Ramos (cell line): Measurements from ENCODE around the gene KLHL30.

Experiments
- in situ Hi-C: fragments of 300-500 bp; cut with MboI; formaldehyde crosslinking; loops from one replicate; pipeline ENCODE4 v1.14.3; 2022; ENCODE audit warnings: low sequenced_read_pairs; ENCODE audit not compliant: unreplicated experiment

KLHL30 gene

DNA sequence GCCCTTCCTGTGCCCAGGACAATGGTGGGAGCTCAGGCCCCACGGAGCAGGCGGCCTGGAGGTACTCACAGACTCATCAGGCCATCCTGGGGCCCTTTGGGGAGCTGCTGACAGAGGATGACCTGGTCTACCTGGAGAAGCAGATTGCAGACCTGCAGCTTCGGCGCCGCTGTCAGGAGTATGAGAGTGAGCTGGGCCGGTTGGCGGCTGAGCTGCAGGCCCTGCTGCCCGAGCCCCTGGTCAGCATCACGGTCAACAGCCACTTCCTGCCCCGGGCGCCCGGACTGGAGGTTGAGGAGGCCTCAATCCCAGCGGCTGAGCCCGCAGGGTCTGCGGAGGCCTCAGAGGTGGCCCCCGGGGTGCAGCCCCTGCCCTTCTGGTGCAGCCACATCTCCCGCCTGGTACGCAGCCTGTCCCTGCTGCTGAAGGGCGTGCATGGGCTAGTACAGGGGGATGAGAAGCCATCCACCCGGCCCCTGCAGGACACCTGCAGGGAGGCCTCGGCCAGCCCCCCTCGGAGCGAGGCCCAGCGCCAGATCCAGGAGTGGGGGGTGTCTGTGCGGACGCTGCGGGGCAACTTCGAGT, 8.3 kb upstream of the KLHL30 start:
- in situ Hi-C loops: no loop called here

DNA sequence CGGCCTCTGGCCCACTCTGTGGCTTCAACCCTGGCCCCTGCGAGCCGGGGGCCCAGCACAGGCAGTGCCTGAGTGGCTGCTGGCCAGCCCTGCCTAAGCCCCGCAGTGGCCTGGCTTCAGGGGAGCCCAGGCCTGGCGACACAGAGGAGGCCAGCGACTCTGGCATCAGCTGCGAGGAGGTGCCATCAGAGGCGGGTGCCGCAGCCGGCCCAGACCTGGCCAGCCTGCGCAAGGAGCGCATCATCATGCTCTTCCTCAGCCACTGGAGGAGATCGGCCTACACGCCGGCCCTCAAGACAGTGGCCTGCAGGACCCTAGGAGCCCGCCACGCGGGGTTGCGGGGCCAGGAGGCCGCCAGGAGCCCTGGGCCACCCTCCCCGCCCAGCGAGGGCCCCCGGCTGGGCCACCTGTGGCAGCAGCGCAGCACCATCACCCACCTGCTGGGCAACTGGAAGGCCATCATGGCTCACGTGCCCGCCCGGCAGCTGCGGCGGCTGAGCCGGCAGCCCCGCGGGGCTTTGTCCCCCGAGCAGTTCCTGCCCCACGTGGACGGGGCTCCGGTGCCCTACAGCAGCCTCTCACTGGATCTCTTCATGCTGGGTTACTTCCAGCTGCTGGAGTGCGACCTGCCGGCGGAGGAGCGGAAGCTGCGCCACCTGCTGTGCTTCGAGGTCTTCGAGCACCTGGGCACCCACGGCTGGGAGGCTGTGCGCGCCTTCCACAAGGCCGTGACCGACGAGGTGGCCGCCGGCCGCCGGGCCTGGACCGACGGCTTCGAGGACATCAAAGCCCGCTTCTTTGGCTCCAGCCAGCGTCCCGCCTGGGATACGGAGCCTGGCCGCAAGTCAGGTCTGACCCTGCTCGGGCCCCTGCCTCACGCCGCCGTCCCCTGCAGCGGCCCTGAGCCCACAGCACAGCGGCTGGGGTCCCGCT, 7.5 kb upstream of the KLHL30 start:
- in situ Hi-C loops: no loop called here

DNA sequence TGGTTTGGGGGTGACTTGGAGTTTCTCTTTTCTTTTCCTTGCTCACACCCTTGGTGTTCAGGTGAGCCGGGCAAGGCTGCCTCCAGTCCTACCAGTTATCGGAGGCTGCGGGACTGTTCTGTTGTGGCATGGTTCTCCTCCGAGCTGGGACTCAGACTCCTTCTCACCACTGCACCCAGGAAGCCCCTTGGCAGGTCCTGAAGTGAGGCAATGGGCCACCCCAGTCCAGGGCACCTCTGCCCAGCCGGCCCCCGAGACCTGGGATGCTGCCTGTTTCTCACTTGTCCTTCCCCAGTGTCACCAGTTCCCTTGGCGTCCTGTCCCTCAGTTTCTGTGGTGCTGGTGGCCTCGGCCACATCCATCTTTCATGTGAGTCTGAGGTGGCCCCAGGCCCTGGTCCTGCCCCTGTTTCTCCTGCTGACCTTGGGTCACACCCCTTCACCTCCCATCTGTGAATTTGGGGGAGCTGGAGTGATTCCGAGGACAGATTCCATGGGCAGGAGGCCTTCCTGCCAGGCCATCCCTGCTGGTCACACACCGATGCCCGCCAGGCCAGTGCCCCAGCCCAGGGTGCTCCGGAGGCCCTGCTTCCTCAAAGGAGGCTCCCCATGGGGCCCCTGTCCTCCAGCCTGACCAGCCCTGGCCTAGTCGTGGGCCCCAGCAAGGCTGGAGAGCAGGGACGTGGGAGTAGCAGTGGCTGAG, 6.6 kb upstream of the KLHL30 start:
- in situ Hi-C loops: no loop called here

DNA sequence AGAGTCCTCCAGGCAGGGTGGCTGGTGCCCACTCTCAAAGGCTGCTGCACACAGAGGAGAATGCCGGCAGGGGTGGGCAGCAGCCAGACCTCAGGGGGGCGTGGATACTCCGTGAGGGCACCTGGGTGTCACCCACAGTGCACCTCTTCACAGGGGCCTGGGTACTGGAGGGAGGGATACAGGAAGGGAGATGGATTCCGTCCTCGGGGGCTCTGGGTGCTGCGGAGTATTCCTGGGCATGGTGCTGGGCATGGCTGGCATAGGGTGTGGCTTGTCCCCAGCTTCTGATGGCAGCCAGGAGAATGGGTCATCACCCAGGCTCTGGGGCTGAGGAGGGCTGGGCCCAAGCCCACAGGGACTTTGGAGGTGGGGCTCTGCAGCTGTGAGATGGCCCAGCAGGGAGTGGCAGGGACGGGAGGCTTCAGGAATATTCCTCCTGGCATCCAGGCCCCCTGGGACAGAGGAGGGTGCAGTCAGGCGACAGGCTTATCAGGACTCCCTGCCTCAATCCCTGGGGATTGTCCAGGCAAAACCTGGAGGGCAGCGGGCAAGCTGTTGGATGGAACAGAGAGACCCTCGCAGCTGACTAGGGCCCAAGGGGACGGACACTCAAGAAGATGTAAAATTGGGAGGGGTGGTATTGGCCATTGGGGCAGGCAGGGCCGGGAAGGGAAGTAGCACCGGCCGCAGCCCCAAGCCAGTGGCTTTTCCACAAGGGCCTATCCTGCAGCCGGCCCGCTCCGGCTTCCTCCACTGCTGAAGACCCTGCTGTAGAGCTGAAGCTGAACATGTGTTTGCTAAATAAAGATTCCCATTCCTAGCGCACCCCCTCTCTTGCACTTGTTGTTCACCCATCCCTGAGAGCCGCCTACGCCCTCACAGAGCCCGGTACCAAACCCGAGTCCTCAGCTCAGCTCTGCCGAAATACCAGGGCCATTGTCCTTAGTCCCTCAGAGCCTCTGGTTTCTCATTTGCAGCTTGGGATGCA, 5.7 kb upstream of the KLHL30 start:
- in situ Hi-C loops: no loop called here

DNA sequence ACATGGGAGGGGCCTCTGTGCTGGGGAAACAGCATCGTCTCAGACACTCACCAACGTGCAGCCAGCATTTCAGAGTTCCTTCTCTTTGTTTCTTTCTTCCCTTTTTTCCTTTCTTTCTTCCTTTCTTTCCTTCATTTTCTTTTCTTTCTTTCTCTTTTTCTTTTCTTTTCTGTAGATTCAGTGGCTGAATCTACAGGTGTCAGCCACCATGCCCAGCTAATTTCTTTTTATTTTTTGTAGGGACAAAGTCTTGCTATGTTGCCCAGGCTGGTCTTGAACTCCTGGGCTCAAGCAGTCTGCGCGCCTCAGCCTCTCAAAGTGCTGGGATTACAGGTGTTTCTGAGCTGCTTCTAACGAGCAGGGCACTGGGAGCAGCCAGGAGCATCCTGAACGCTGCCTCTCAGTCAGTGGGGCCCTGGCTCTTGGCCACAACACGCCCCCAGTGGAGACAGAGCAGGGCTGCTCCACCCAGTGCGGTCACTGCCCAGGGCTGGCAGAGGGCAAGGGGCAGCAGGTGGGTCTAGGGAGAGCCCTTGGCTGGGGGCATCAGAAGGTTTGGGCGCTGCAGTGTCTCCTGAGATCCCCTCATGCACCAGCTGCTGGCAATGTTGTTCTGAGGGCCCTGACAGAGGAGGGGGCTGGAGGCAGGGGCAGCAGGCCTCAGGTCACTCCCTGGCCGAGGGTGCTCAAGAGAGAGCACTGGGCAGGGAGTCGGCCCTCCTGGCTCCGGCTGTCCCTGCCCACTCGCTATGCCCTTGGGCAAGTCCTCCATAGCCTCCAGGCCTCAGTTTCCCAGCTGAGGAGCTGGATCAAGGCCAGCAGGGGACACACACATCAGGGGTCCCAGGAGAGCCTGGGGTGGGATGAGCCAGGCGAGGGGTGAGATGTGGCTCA, 4.7 kb upstream of the KLHL30 start:
- in situ Hi-C loops: no loop called here

DNA sequence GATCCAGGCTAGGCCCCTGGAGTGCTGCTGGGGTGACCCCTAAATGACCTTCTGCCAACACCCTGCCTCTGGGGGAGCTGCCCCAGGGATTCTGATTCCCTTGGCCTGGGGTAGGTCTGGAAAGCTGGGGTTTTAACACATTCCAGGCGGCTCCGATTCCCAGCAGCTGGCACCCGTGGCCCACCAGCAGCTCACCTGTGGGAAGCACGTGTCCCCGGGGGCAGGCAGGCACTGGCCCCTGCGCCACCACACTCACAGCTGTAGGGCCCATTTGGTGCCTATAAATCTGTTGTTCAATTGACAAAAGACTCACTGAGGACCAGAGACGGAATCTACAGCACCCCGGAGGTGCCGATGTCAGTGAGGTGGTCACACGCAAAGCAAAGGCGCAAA, 4.1 kb upstream of the KLHL30 start:
- in situ Hi-C loops: no loop called here

DNA sequence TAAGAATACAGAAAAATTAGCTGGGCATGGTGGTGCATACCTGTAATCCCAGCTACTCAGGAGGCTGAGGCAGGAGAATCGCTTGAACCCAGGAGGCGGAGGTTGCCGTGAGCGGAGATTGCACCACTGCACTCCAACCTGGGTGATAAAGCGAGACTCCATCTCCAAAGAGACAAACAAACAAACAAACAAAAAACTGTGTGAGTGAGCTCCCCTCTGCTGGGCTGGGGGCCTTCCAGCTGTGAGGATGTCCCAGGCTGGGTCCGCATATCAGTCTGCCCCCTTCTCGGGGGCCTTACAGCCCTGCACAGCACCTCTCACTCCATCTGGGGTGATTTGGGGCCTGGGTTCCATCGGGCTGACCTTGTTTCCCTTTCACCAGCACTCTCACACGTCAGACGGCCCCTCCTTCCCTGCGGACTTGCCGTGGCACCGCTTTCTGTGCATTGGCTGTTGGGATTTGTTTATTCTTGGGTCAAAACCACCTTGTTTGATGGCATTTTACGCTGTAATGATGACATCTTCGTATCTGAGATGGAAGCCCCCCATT, 2.8 kb upstream of the KLHL30 start:
- in situ Hi-C loops: no loop called here

DNA sequence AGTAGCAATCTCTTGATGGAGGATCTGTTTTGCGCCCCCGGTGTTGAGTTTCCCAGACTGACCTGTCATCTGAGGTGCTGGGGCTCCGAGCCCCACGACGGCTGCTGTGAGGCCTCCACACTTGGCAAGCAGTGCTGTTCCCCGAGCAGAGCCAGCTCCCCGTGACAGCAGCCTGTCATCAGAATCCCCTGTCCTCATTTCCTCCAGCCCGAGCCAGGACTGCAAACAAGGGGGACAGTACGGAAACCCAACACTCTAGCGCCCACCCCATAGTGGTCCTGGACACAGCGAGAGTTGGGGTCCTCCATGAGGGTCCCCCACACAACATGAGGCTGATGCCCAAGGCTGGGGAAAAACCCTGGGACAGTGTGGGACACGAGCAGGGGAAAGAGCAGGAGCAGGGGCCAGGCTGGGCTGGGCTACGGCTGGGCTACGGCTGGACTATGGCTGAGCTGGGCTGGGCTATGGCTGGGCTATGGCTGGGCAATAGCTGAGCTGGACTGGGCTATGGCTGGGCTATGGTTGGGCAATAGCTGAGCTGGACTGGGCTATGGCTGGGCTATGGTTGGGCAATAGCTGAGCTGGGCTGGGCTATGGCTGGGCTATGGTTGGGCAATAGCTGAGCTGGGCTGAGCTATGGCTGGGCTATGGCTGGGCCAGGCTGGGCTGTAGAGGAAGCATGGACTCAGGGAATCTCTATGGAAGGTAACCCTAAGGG, 1.5 kb upstream of the KLHL30 start:
- in situ Hi-C loops: no loop called here

DNA sequence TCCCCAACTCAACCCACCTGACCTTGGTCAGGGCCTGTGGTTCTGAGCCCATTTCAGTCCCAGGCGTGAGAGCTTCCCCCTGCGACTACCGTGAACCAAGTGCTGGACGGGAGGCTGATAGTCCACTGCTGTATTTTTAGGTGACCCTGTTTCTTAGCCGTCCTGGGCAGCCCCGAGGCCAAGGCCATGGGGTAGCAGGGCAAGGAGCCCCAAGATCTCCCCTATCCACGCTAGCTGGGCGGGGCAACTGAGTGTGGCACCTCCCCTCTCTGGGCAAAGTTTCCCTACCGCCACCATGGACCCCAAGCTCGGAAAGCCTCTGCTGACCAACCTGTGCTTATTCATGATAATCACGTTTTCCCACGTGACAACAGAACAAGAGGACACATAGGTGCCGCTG, 583 bp upstream of the KLHL30 start:
- in situ Hi-C loops: no loop called here

DNA sequence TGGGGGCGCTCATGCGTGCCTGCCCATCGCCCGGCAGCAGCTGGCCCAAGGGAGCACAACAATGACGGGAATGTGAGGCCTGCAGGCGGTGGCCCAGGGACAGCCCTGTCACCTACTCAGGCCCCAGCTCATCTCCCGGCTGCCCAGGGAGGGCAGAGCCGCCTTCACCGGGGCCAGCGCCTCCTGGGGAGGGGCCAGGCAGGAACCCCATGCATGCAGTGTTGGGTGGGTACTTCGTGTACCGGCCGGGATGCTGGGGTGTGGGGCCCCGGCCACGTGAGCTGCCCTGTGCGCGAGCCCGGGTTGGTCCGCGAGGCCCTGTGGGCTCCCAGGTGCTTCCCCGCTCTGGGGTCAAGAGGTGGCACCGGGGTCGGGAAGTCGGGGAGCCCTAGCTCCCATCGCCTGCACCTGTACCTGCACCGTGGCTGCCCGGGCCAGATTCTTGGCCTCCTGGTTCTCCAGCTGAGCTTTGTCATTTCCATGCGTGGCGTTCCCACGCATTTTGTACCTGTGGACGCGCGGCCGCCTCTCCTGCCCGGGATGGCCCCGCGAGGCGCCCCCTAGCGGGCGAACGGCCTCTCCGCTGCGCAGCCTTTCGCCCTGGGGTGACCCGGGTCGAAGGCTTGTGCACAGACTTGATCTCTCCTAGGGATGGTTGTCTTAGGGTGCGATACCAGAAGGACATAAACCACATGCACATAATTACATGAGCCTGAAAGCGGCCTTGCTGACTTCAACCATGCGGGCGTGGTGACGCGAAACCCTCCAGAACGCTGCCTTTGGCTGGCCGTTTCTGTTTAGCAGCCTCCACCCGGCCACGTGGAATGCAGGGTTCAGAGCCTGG, 950 bp downstream of the KLHL30 start:
- in situ Hi-C loops: no loop called here

DNA sequence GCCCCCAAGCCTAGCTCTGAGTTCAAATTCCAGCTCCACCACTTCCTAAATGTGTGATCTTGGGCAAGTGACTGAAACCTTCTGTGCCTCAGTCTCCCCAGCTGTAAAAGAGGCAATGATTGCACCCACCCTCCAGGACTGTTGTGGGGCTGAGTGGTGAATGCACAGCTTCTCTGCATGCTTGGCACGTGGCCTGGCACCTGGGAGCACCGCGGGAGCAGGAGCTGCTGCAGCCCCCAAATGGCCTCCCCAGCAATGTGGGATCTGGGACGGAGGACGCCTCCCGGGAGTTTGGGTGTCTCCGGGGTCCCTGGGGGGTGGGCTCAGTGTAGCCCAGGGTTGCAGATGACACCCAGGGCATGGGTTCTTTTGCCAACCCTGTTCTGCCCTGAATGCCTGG, 1.6 kb downstream of the KLHL30 start:
- in situ Hi-C loops: no loop called here

DNA sequence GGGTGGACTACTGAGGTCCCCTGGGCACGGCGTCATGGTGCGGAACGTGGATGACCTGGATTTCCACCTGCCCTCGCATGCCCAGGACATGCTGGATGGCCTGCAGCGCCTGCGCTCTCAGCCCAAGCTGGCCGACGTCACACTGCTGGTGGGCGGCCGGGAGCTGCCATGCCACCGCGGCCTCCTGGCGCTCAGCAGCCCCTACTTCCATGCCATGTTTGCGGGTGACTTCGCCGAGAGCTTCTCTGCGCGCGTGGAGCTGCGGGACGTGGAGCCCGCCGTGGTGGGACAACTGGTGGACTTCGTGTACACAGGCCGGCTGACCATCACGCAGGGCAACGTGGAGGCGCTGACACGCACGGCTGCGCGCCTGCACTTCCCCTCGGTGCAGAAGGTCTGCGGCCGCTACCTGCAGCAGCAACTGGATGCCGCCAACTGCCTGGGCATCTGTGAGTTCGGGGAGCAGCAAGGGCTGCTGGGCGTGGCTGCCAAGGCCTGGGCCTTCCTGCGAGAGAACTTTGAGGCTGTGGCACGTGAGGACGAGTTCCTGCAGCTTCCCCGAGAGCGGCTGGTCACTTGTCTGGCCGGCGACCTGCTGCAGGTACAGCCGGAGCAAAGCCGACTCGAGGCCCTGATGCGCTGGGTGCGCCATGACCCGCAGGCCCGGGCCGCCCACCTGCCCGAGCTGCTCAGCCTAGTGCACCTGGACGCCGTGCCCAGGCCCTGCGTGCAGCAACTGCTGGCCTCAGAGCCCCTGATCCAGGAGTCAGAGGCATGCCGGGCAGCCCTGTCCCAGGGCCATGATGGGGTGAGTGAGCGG, 2.5 kb downstream of the KLHL30 start:
- in situ Hi-C loops: no loop called here

DNA sequence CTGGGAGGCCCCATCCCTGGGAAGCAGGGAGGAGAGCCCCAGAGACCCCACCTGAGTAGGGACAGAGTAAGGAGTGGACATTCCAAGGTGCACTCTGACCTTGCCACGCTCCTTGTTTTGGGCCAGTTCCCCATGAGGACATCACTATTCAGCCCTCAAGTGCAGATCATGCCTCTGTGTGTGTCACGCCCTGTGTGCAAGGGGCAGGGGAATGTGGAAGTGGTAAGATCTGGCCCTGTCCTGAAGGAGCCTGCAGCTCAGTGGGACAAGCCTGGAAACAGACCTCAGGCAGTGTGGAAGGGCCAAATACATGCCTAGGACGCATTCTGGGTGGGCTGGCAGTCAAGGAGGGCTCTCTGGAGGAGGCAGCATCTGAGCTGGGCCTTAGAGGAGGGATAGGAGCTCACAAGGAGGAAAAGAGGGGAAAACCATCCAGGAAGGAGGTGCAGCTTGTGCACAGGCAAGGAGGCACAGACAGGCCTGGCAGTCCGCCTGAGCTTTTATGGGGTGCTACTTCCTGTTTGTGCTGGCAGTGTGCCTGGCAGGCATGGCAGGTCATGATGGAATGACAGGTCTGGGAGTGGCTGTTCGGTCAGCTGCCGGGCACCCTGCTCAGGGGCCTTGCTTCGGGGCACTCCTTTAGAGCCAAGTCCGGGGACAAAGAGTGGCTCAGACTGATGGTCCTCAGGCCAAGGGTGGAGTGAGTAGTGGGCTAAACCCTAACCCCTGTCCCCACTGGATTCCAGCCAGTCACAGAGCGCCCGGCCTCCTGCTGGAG, 3.3 kb downstream of the KLHL30 start:
- in situ Hi-C loops: no loop called here

DNA sequence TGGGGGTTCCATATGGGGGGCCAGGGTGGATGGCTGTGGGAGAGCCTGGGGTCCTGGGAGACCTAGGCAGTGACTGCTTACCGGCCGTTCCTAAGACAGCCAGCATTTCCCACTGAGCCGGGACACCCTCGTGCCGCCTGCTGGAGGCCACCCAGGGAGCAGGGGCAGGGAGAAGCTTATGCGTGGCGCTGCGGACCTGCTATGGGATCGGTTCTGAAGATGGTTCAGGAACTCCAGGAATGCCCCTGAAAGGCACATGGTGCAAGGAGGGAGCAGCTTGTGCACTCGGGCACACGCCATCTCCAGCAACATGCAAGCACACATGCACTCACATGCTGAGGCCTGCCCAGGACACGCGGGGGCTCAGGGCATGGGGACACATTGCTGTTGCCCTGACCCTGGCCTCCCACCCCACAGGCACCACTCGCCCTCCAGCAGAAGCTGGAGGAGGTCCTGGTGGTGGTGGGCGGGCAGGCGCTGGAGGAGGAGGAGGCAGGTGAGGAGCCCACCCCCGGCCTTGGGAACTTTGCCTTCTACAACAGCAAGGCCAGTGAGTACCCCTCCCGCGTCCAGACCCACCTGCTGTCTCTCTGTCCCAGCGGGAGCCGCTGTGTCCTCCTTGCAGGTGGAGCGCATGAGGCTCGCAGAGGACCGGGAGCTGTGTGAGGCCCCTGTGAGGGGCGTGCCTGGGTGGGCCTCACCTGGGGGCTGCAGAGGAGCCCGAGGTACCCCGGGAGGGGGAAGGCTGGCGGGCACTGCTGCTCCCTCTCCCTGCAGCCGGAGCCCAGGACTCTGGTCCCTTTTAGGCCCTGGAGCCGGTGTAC, 4.1 kb downstream of the KLHL30 start:
- in situ Hi-C loops: no loop called here
